Measurements from ENCODE around the gene IL21R. TPM values are rescaled to one million over a fixed set of nuclear protein-coding genes. Genes with fewer than 3 reads are reported as not detected.

The IL21R gene
- total RNA-seq, 2 experiments from 2014 or later: 61.8 to 73.5 TPM

DNA sequence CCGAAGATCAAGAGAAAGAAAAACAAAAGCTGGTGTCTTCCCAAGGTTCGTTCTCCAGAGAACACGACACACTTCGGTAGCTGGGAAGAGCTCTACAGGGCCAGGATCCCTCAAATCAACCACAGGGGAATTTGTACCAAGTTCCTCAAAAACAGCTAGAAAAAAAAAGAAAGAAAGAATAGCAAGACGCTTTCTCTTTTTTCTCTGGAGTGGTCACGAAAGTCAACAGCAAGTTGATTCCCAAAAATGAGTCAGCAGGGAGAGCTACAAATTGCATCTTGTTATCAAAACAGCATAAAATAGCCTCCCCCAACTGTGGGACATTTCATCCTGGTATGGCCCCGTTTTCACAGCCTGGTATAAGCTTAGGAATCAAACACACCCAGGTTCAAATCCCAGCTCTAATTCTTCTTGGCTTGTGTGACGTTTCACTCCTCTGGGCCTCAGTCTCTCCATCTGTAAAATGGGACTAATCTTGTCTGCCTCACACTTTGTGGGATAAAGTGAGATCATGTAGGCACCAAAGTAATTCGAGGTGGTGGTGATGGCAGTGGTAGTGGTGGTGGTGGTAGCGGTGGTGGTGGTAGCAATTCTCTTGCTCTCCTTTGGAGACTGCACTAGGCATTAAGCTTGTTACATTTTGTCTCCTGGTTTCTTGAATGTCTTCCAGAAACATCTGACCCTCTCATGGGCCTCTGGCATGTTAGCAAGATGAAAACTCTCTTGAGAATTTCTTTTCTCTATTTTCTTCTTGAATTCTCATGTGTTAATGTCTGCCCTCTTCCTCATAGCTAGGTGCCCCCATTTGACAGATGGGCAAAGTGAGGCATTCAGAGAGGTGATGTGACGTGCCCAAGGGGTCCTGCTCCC is 988 bp upstream of the IL21R start:
- ATAC-seq: no peak
- ChIA-PET CTCF (interaction anchor here (0.6 to 7.4 kb wide), 12 partner anchors 10 to 245 kb away, joined by 3 to 51 read pairs (median 5); no protein-coding TSS in a partner anchor), POLR2A (interaction anchor here (0.6 to 8.4 kb wide), 8 partner anchors 14 to 198 kb away, joined by 3 to 103 read pairs (median 4); partner anchors contain the start of gene KDM8)
- no peaks in the 10 kb centered on the region for H3K27me3 Mint-ChIP-seq
- peak overlapping the region; percentile 40 for H3K27ac Mint-ChIP-seq
- H3K36me3 Mint-ChIP-seq (ENCODE audit: low read depth): peaks cover 32% of the 10 kb centered on the region
- peak overlapping the region; percentile 99 for H3K4me3 Mint-ChIP-seq
- DNase-seq: no peak
- peaks cover 29% of the 10 kb centered on the region for H3K4me1 Mint-ChIP-seq
- intact Hi-C loops (cut with DNase I, micrococcal nuclease): loop anchor here in 1 of 2 experiments (1.0 to 10.0 kb wide), 2 partner anchors 13 to 794 kb away; no protein-coding TSS in a partner anchor
- no peaks in the 10 kb centered on the region for H3K9me3 Mint-ChIP-seq (ENCODE audit: low read depth)

GRCh38 chr16:27402569-27402963 is 592 bp downstream of the IL21R start:
- POLR2A ChIA-PET: interaction anchor here (1.0 to 8.4 kb wide), 5 partner anchors 14 to 87 kb away, joined by 3 to 103 read pairs (median 6); no protein-coding TSS in a partner anchor
- H3K4me1 Mint-ChIP-seq: peaks cover 44% of the 10 kb centered on the region
- peak overlapping the region; percentile 97 for H3K27ac Mint-ChIP-seq
- no peak for DNase-seq
- CTCF ChIA-PET: interaction anchor here (0.6 to 7.4 kb wide), 7 partner anchors 10 to 149 kb away, joined by 3 to 51 read pairs (median 4); no protein-coding TSS in a partner anchor
- no peaks in the 10 kb centered on the region for H3K9me3 Mint-ChIP-seq (ENCODE audit: low read depth)
- H3K4me3 Mint-ChIP-seq: peak overlapping the region; percentile 99
- peaks cover 46% of the 10 kb centered on the region for H3K36me3 Mint-ChIP-seq (ENCODE audit: low read depth)
- no peaks in the 10 kb centered on the region for H3K27me3 Mint-ChIP-seq
- ATAC-seq: no peak
- intact Hi-C loops (cut with DNase I, micrococcal nuclease): loop anchor here (1.0 to 10.0 kb wide), 11 partner anchors 24 to 792 kb away; partner anchors contain the start of gene KDM8 (in 1 of the 2)

GRCh38 chr16:27402964-27403600 is 1.1 kb downstream of the IL21R start:
- POLR2A ChIA-PET: interaction anchor here (1.3 to 8.4 kb wide), 7 partner anchors 14 to 168 kb away, joined by 3 to 103 read pairs (median 22); no protein-coding TSS in a partner anchor
- ATAC-seq (peak; percentile 4), DNase-seq (peak; percentile 77)
- Mint-ChIP-seq H3K4me3 (peak overlapping the region; percentile 99), H3K9me3 (ENCODE audit: low read depth) (no peaks in the 10 kb centered on the region), H3K36me3 (ENCODE audit: low read depth) (peaks cover 51% of the 10 kb centered on the region), H3K27ac (peak overlapping the region; percentile 97), H3K27me3 (no peaks in the 10 kb centered on the region), H3K4me1 (peaks cover 49% of the 10 kb centered on the region)
- intact Hi-C loops (cut with DNase I, micrococcal nuclease): loop anchor here (1.0 to 10.0 kb wide), 11 partner anchors 24 to 792 kb away; partner anchors contain the start of gene KDM8 (in 1 of the 2)
- CTCF ChIA-PET: interaction anchor here (0.6 to 7.4 kb wide), 6 partner anchors 11 to 80 kb away, joined by 4 to 51 read pairs (median 4); no protein-coding TSS in a partner anchor

GRCh38 chr16:27403601-27403992 is 1.6 kb downstream of the IL21R start:
- intact Hi-C loops (cut with DNase I, micrococcal nuclease): loop anchor here (2.0 to 10.0 kb wide), 8 partner anchors 23 to 791 kb away; no protein-coding TSS in a partner anchor
- Mint-ChIP-seq H3K4me1 (peaks cover 54% of the 10 kb centered on the region), H3K27me3 (no peaks in the 10 kb centered on the region), H3K27ac (peak overlapping the region; percentile 97), H3K4me3 (peak overlapping the region; percentile 99), H3K9me3 (ENCODE audit: low read depth) (no peaks in the 10 kb centered on the region), H3K36me3 (ENCODE audit: low read depth) (peaks cover 56% of the 10 kb centered on the region)
- ATAC-seq (no peak), DNase-seq (peak; percentile 35)
- ChIA-PET POLR2A (interaction anchor here (0.9 to 8.4 kb wide), 11 partner anchors 13 to 200 kb away, joined by 3 to 103 read pairs (median 8); partner anchors contain the start of gene KDM8), CTCF (interaction anchor here (0.6 to 7.4 kb wide), 7 partner anchors 16 to 118 kb away, joined by 3 to 51 read pairs (median 5); no protein-coding TSS in a partner anchor)

DNA sequence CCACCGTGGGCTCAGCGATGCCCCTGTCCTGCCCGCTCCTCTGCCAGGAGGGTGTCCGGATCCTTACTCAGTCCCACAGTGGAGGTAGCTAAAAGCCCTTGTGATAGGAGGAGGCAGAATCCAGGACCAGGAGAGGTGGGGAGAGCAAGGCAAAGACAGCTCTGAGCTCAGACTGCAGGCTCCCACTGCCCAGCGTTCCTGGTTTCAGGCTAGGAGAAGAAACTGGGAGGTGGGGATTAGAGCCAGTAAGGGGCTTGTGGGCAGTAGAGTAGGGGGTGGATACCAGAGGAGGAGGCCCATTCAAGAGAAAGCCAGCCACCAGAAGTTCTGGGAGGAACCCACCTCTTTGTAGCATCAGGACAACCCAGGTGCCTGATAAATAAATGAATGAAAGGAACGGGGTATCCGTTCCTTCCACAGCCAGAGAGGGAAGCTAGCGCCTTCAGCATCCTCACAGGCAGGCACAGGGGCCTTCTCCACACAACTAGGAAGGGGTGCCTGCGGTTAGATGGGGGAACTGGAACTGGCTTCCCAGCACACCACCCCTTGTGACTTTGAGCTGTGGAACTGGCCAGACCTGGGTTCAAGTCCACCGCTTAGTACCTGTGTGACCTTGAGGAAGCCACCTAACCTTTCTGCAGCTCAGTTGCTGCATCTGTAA is 2.3 kb downstream of the IL21R start:
- intact Hi-C loops (cut with DNase I, micrococcal nuclease): loop anchor here in 1 of 2 experiments (1.0 to 10.0 kb wide), 2 partner anchors 25 to 791 kb away; no protein-coding TSS in a partner anchor
- peaks cover 60% of the 10 kb centered on the region for H3K36me3 Mint-ChIP-seq (ENCODE audit: low read depth)
- peak; percentile 69 for DNase-seq
- no peak for ATAC-seq
- peak overlapping the region; percentile 97 for H3K27ac Mint-ChIP-seq
- H3K9me3 Mint-ChIP-seq (ENCODE audit: low read depth): no peaks in the 10 kb centered on the region
- peaks cover 57% of the 10 kb centered on the region for H3K4me1 Mint-ChIP-seq
- H3K27me3 Mint-ChIP-seq: no peaks in the 10 kb centered on the region
- POLR2A ChIA-PET: interaction anchor here (0.9 to 8.4 kb wide), 13 partner anchors 17 to 201 kb away, joined by 3 to 103 read pairs (median 8); partner anchors contain the start of gene KDM8
- CTCF ChIA-PET: interaction anchor here (0.6 to 7.4 kb wide), 10 partner anchors 10 to 234 kb away, joined by 3 to 51 read pairs (median 4); no protein-coding TSS in a partner anchor
- H3K4me3 Mint-ChIP-seq: peak overlapping the region; percentile 99

- Mint-ChIP-seq H3K4me1 (peaks cover 62% of the 10 kb centered on the region), H3K9me3 (ENCODE audit: low read depth) (no peaks in the 10 kb centered on the region), H3K36me3 (ENCODE audit: low read depth) (peaks cover 75% of the 10 kb centered on the region), H3K27ac (peak overlapping the region; percentile 97), H3K27me3 (no peaks in the 10 kb centered on the region), H3K4me3 (peak overlapping the region; percentile 99)
- ChIA-PET CTCF (interaction anchor here (0.9 to 7.4 kb wide), 12 partner anchors 10 to 250 kb away, joined by 3 to 51 read pairs (median 4); no protein-coding TSS in a partner anchor), POLR2A (interaction anchor here (0.9 to 8.4 kb wide), 15 partner anchors 18 to 174 kb away, joined by 3 to 103 read pairs (median 8); no protein-coding TSS in a partner anchor)
- peak; percentile 10 for ATAC-seq
- DNase-seq: peak; percentile 93
- intact Hi-C loops (cut with DNase I, micrococcal nuclease): loop anchor here (1.0 to 10.0 kb wide), 4 partner anchors 87 to 808 kb away; no protein-coding TSS in a partner anchor
Measured at GRCh38 chr16:27405546-27406451, 3.8 kb downstream of the IL21R start.

DNA sequence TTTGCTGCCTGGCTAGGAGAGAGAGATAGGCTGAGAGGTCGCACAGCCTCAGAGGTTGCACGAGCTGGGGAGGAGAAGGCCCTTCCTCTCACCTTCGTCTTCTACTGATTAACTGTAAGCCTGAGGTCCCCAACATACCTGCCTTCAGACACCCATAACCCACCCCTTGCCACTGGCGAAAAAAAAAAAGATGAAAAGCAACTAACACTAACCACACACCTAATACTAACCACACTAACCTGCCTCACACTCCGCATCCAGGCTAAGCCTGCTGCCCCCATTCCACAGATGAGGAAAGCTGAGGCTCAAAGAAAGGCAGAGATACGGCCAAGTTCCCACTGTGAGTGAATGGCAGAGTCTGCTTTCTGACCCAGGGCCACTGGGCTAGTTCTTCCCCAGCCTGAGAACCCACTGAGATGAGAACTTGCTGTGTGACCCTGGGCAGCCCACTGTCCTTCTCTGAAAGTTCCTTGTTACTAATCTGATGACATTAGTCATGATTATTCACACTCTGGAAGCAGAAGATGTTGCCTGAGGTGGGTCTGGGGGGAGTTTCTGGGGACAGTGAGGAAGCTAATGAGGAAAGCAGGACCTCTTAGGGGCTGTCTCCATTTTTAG is 4.6 kb downstream of the IL21R start:
- H3K36me3 Mint-ChIP-seq (ENCODE audit: low read depth): peaks cover 83% of the 10 kb centered on the region
- peak overlapping the region; percentile 99 for H3K4me3 Mint-ChIP-seq
- CTCF ChIA-PET: interaction anchor here (0.6 to 7.4 kb wide), 13 partner anchors 9 to 251 kb away, joined by 3 to 51 read pairs (median 4); no protein-coding TSS in a partner anchor
- H3K9me3 Mint-ChIP-seq (ENCODE audit: low read depth): no peaks in the 10 kb centered on the region
- no peaks in the 10 kb centered on the region for H3K27me3 Mint-ChIP-seq
- peak; percentile 50 for DNase-seq
- H3K27ac Mint-ChIP-seq: peak overlapping the region; percentile 97
- intact Hi-C loops (cut with DNase I, micrococcal nuclease): loop anchor here (5.0 to 10.0 kb wide), 3 partner anchors 134 to 809 kb away; no protein-coding TSS in a partner anchor
- POLR2A ChIA-PET: interaction anchor here (0.8 to 8.4 kb wide), 10 partner anchors 24 to 237 kb away, joined by 3 to 103 read pairs (median 10); no protein-coding TSS in a partner anchor
- ATAC-seq: peak; percentile 2
- H3K4me1 Mint-ChIP-seq: peaks cover 60% of the 10 kb centered on the region

DNA sequence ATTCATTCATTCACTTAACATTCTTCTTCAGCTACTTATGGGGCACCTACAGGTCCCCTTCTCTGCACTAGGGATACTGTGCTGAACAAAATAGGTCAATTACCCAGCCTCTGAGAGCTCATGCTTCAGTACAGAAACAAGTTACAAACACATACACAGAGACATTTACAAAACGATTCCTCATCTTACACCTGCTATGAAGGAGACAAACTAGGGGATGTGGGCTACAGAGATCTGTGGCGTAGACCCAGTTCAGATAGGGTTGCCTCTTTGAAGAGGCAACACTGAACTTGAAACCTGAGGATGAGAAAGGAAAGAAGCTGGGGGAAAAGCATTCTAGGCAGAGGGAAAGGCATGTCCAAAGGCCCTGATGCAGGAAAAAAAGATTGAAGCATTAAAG is 5.2 kb downstream of the IL21R start:
- peaks cover 4% of the 10 kb centered on the region for H3K9me3 Mint-ChIP-seq (ENCODE audit: low read depth)

More for the DNA sequence above, 5.2 kb downstream of the IL21R start:
- peaks cover 63% of the 10 kb centered on the region for H3K4me1 Mint-ChIP-seq
- CTCF ChIA-PET: interaction anchor here (0.6 to 7.4 kb wide), 13 partner anchors 8 to 252 kb away, joined by 3 to 51 read pairs (median 4); no protein-coding TSS in a partner anchor
- H3K27me3 Mint-ChIP-seq: no peaks in the 10 kb centered on the region
- H3K36me3 Mint-ChIP-seq (ENCODE audit: low read depth): peaks cover 88% of the 10 kb centered on the region
- POLR2A ChIA-PET: interaction anchor here (0.8 to 8.4 kb wide), 10 partner anchors 10 to 238 kb away, joined by 3 to 103 read pairs (median 5); no protein-coding TSS in a partner anchor
- DNase-seq: no peak
- intact Hi-C loops (cut with DNase I, micrococcal nuclease): loop anchor here (5.0 to 10.0 kb wide), 3 partner anchors 135 to 810 kb away; no protein-coding TSS in a partner anchor
- peak overlapping the region; percentile 97 for H3K27ac Mint-ChIP-seq
- ATAC-seq: peak; percentile 9
- peak overlapping the region; percentile 99 for H3K4me3 Mint-ChIP-seq

All from activated CD4-positive, alpha-beta T cell treated with anti-CD3 and anti-CD28 coated beads for 36 hours (primary cell).